Mammary epithelial cell (primary cell): Measurements from ENCODE around the gene NCAPD3.

Source experiments
- CTCF ChIP-seq, 2 donors: IDR thresholded peaks in 1 of 2; conservative IDR thresholded peaks in 1 of 2; 2 replicates each; pipeline ENCODE4 v1.5.1; 2011 to 2012; ENCODE audit warnings: inconsistent platforms in 2 of 2, low read length in 2 of 2, mild to moderate bottlenecking in 2 of 2, control low read depth in 1 of 2, low read depth in 1 of 2; ENCODE audit not compliant: insufficient read depth in 1 of 2; ENCODE audit errors: extremely low read depth in 1 of 2
- EZH2 ChIP-seq: IDR thresholded peaks from 2 replicates; pipeline ENCODE4 v1.6.1; 2012; ENCODE audit warnings: low read length, inconsistent platforms, borderline replicate concordance

- no peak for TF ChIP-seq CTCF (conservative IDR thresholded peaks at IDR 0.05 in 1 of 2, IDR thresholded peaks at IDR 0.05 in 1 of 2; ENCODE audit: extremely low read depth in 1 of 2, insufficient read depth in 1 of 2, low read depth in 1 of 2, low read length in 2 of 2)
- TF ChIP-seq EZH2 = no peak
These were observed 113.4 kb downstream of the NCAPD3 start for GRCh38 chr11:134110252-134110815.
